T-cell (primary cell): ENCODE data around the gene VEGFA. TPM values are rescaled to one million over a fixed set of nuclear protein-coding genes. Genes with fewer than 3 reads are reported as not detected.

Experiments
- ATAC-seq, 4 experiments: fragments of 200-7000 bp in 3 of 4; fragments of 150-1000 bp in 1 of 4; cut with Tn5 transposase; replicated peaks in 1 of 4; 1 replicate in 3 of 4; 2 replicates in 1 of 4; pipeline ENCODE4 v1.10.0; 2021; ENCODE audit warnings: moderate library complexity in 3 of 4, mild to moderate bottlenecking in 2 of 4, moderate number of reproducible peaks in 1 of 4
- CTCF ChIA-PET, 2 donors: fragments of 300-600 bp; sonication (Branson Sonifier 250); formaldehyde crosslinking; loops; one replicate each; lab custom pipeline; 2022; ENCODE audit warnings: antibody characterized with exemption in 2 of 2; lab: Charles Lee
- POLR2A ChIA-PET, 2 donors: fragments of 300-600 bp; sonication (Branson Sonifier 250); formaldehyde crosslinking; loops; one replicate each; lab custom pipeline; 2022; ENCODE audit warnings: antibody characterized with exemption in 2 of 2; lab: Charles Lee
- DNase-seq, 35 experiments: peaks; one replicate each; pipeline versions ENCODE4 v3.0.0 to v3.0.0-alpha.2; 2013 to 2023
- H3K27ac ChIP-seq: one replicate; pipeline ENCODE4 v1.5.1; 2013; ENCODE audit warnings: low read length
- H3K27me3 ChIP-seq, 2 experiments: replicated peaks in 1 of 2; 1 replicate in 1 of 2; 2 replicates in 1 of 2; pipeline versions ENCODE4 v1.6.1 to v1.7.0; 2013; ENCODE audit warnings: low read length in 1 of 2, mixed read lengths in 1 of 2; ENCODE audit not compliant: control insufficient read depth in 2 of 2, insufficient read depth in 2 of 2; ENCODE audit errors: extremely low read depth in 1 of 2
- H3K36me3 ChIP-seq, 2 donors: 1 replicate in 1 of 2; 2 replicates in 1 of 2; pipeline versions ENCODE4 v1.6.1 to v1.7.0; 2013; ENCODE audit warnings: low read length in 1 of 2; ENCODE audit not compliant: control insufficient read depth in 2 of 2, insufficient read depth in 1 of 2; ENCODE audit errors: extremely low read depth in 1 of 2
- H3K4me1 ChIP-seq, 2 experiments: 1 replicate in 1 of 2; 2 replicates in 1 of 2; pipeline versions ENCODE4 v1.6.1 to v1.7.0; 2013; ENCODE audit warnings: low read length in 2 of 2, mixed read lengths in 1 of 2; ENCODE audit not compliant: insufficient read depth in 2 of 2, control insufficient read depth in 1 of 2; ENCODE audit errors: extremely low read depth in 1 of 2
- H3K4me3 ChIP-seq, 2 donors: 1 replicate in 1 of 2; 2 replicates in 1 of 2; pipeline versions ENCODE4 v1.5.1 to v1.7.0; 2013; ENCODE audit warnings: mild to moderate bottlenecking in 2 of 2, low read length in 1 of 2, moderate library complexity in 1 of 2; ENCODE audit not compliant: control insufficient read depth in 1 of 2; ENCODE audit errors: extremely low read depth in 1 of 2
- H3K9me3 ChIP-seq: 2 replicates; pipeline ENCODE4 v1.7.0; 2013
- H3K27ac Mint-ChIP-seq, 2 donors: one replicate each; pipeline ENCODE4 v1.8.0; 2020 to 2021; ENCODE audit warnings: mild to moderate bottlenecking in 2 of 2, mixed read lengths in 2 of 2
- H3K27me3 Mint-ChIP-seq, 2 donors: one replicate each; pipeline ENCODE4 v1.8.0; 2021 to 2022; ENCODE audit warnings: mixed read lengths in 2 of 2
- H3K36me3 Mint-ChIP-seq: one replicate; pipeline ENCODE4 v1.8.0; 2021; ENCODE audit warnings: mixed read lengths
- H3K4me1 Mint-ChIP-seq, 3 donors: one replicate each; pipeline ENCODE4 v1.8.0; 2020 to 2022; ENCODE audit warnings: mixed read lengths in 3 of 3, mild to moderate bottlenecking in 1 of 3
- H3K4me3 Mint-ChIP-seq, 3 donors: one replicate each; pipeline ENCODE4 v1.8.0; 2020 to 2022; ENCODE audit warnings: mild to moderate bottlenecking in 3 of 3, mixed read lengths in 3 of 3, moderate library complexity in 3 of 3
- H3K9me3 Mint-ChIP-seq, 3 donors: one replicate each; pipeline ENCODE4 v1.8.0; 2020 to 2022; ENCODE audit warnings: mixed read lengths in 3 of 3
- WGBS: methylation state at CpG from one replicate; pipeline ENCODE4 v1.1.5; 2013; ENCODE audit warnings: missing lambda C conversion rate; ENCODE audit not compliant: insufficient coverage; 5-methylcytosine and 5-hydroxymethylcytosine counted together
- total RNA-seq, 35 experiments: library from RNA in 6 of 35; stranded (reverse) in 6 of 35; fragments of 120-200 nt in 1 of 35; gene quantifications; one replicate each; pipeline versions ENCODE4 v1.2.1 to v1.2.4 and lab custom pipeline; 2013 to 2026

The VEGFA gene
- total RNA-seq, 5 donors from 2014 or later (not counting 1 experiment from before 2014, with no cell fraction given) = 1.1 to 8.9 (median 6.4) TPM

GRCh38 chr6:43785904-43786303 lies 15.9 kb downstream of the VEGFA start:
- Mint-ChIP-seq H3K4me3 (no peak overlapping the region), H3K27ac (no peak overlapping the region), H3K27me3 (no peaks in the 10 kb centered on the region), H3K4me1 (no peaks in the 10 kb centered on the region), H3K9me3 (no peaks in the 10 kb centered on the region), H3K36me3 (no peaks in the 10 kb centered on the region)
- H3K36me3 ChIP-seq = no peaks in the 10 kb centered on the region
- H3K9me3 ChIP-seq = no peaks in the 10 kb centered on the region
- no peaks in the 10 kb centered on the region for H3K4me1 ChIP-seq
- no peak overlapping the region for H3K4me3 ChIP-seq
- no CpG with 5 or more reads among the region's 3 CpGs for WGBS
- CTCF ChIA-PET = no interaction called here
- DNase-seq (no peak), ATAC-seq (no peak)
- H3K27ac ChIP-seq = no peak overlapping the region
- peaks cover 0 to 10% of the 10 kb centered on the region in 2 experiments for H3K27me3 ChIP-seq
- POLR2A ChIA-PET = no interaction called here

- CTCF ChIA-PET = no interaction called here
- peaks cover 0 to 6% of the 10 kb centered on the region in 2 experiments for H3K27me3 ChIP-seq
- no peaks in the 10 kb centered on the region for H3K36me3 ChIP-seq
- no peak overlapping the region for H3K27ac ChIP-seq
- POLR2A ChIA-PET = interaction anchor here in 1 of 2 donors (0.9 kb wide), 1 partner anchor 26 kb away, joined by 5 read pairs; no protein-coding TSS in a partner anchor
- 67% methylated on average over 1 of the region's 1 CpG for WGBS
- no peaks in the 10 kb centered on the region for H3K36me3 Mint-ChIP-seq
- H3K9me3 Mint-ChIP-seq = no peaks in the 10 kb centered on the region
- H3K4me3 ChIP-seq = no peak overlapping the region
- H3K27me3 Mint-ChIP-seq = no peaks in the 10 kb centered on the region
- H3K9me3 ChIP-seq = no peaks in the 10 kb centered on the region
- H3K4me1 Mint-ChIP-seq = no peaks in the 10 kb centered on the region
- ATAC-seq (no peak), DNase-seq (no peak)
- H3K4me1 ChIP-seq = no peaks in the 10 kb centered on the region
- H3K4me3 Mint-ChIP-seq = no peak overlapping the region
- no peak overlapping the region for H3K27ac Mint-ChIP-seq
Measured at GRCh38 chr6:43786664-43787329, 16.8 kb downstream of the VEGFA start.

GRCh38 chr6:43788301-43788700 lies 18.3 kb downstream of the VEGFA start:
- Histone ChIP-seq H3K27ac (no peak overlapping the region), H3K4me3 (no peak overlapping the region), H3K4me1 (no peaks in the 10 kb centered on the region), H3K36me3 (no peaks in the 10 kb centered on the region), H3K9me3 (no peaks in the 10 kb centered on the region), H3K27me3 (peaks cover 0 to 14% of the 10 kb centered on the region in 2 experiments)
- H3K9me3 Mint-ChIP-seq = no peaks in the 10 kb centered on the region
- no peak overlapping the region for H3K4me3 Mint-ChIP-seq
- ChIA-PET CTCF (interaction anchor here in 1 of 2 donors (0.6 kb wide), 1 partner anchor 11 kb away, joined by 3 read pairs; no protein-coding TSS in a partner anchor), POLR2A (interaction anchor here in 1 of 2 donors (0.7 kb wide), 2 partner anchors 92 to 424 kb away, joined by 12 to 13 read pairs; no protein-coding TSS in a partner anchor)
- ATAC-seq = no peak
- no peak for DNase-seq
- H3K27ac Mint-ChIP-seq = no peak overlapping the region
- no peaks in the 10 kb centered on the region for H3K27me3 Mint-ChIP-seq
- no peaks in the 10 kb centered on the region for H3K4me1 Mint-ChIP-seq
- H3K36me3 Mint-ChIP-seq = no peaks in the 10 kb centered on the region
- 67% methylated on average over 5 of the region's 5 CpGs for WGBS

GRCh38 chr6:43789447-43789846 lies 19.4 kb downstream of the VEGFA start:
- Histone ChIP-seq H3K36me3 (no peaks in the 10 kb centered on the region), H3K4me3 (no peak overlapping the region), H3K27ac (no peak overlapping the region), H3K4me1 (no peaks in the 10 kb centered on the region), H3K27me3 (peaks cover 0 to 21% of the 10 kb centered on the region in 2 experiments), H3K9me3 (no peaks in the 10 kb centered on the region)
- Mint-ChIP-seq H3K27ac (no peak overlapping the region), H3K27me3 (no peaks in the 10 kb centered on the region), H3K4me3 (no peak overlapping the region), H3K9me3 (no peaks in the 10 kb centered on the region), H3K4me1 (no peaks in the 10 kb centered on the region), H3K36me3 (no peaks in the 10 kb centered on the region)
- ChIA-PET CTCF (no interaction called here), POLR2A (no interaction called here)
- 83% methylated on average over 2 of the region's 2 CpGs for WGBS
- ATAC-seq = no peak
- no peak for DNase-seq

- Histone ChIP-seq H3K27me3 (peaks cover 0 to 21% of the 10 kb centered on the region in 2 experiments), H3K4me3 (no peak overlapping the region), H3K9me3 (no peaks in the 10 kb centered on the region), H3K27ac (no peak overlapping the region), H3K4me1 (no peaks in the 10 kb centered on the region), H3K36me3 (no peaks in the 10 kb centered on the region)
- POLR2A ChIA-PET = no interaction called here
- WGBS = 74% methylated on average over 3 of the region's 5 CpGs
- no peak overlapping the region for H3K27ac Mint-ChIP-seq
- ATAC-seq = no peak
- no peaks in the 10 kb centered on the region for H3K27me3 Mint-ChIP-seq
- no peaks in the 10 kb centered on the region for H3K4me1 Mint-ChIP-seq
- no peak overlapping the region for H3K4me3 Mint-ChIP-seq
- DNase-seq = no peak
- H3K36me3 Mint-ChIP-seq = no peaks in the 10 kb centered on the region
- H3K9me3 Mint-ChIP-seq = no peaks in the 10 kb centered on the region
- CTCF ChIA-PET = no interaction called here
Measured at GRCh38 chr6:43790031-43790430, 20.0 kb downstream of the VEGFA start.

- no peak for ATAC-seq
- H3K9me3 ChIP-seq = no peaks in the 10 kb centered on the region
- H3K27me3 ChIP-seq = peaks cover 0 to 28% of the 10 kb centered on the region in 2 experiments
- H3K27ac ChIP-seq = no peak overlapping the region
- H3K4me1 ChIP-seq = no peaks in the 10 kb centered on the region
- Mint-ChIP-seq H3K36me3 (no peaks in the 10 kb centered on the region), H3K27me3 (peaks cover 4 to 7% of the 10 kb centered on the region in 2 donors), H3K4me3 (no peak overlapping the region), H3K9me3 (no peaks in the 10 kb centered on the region), H3K4me1 (no peaks in the 10 kb centered on the region), H3K27ac (no peak overlapping the region)
- 89% methylated on average over 7 of the region's 11 CpGs for WGBS
- DNase-seq = no peak
- H3K36me3 ChIP-seq = no peaks in the 10 kb centered on the region
- ChIA-PET POLR2A (interaction anchor here in 1 of 2 donors (0.6 kb wide), 1 partner anchor 126 kb away, joined by 3 read pairs; no protein-coding TSS in a partner anchor), CTCF (no interaction called here)
- H3K4me3 ChIP-seq = no peak overlapping the region
Measured at GRCh38 chr6:43791745-43792422, 21.9 kb downstream of the VEGFA start.
